GM12892 (cell line): ENCODE results near the gene SREK1IP1.

Experiments used
- POLR2A ChIP-seq: IDR thresholded peaks from 2 replicates; pipeline ENCODE4 v1.6.1; 2011; ENCODE audit warnings: low read depth, low read length, control low read depth
- POLR2AphosphoS5 ChIP-seq: IDR thresholded peaks from 2 replicates; pipeline ENCODE4 v1.6.1; 2011; ENCODE audit warnings: low read depth, low read length, control low read depth
- TAF1 ChIP-seq: IDR thresholded peaks from 2 replicates; pipeline ENCODE4 v1.6.1; 2011; ENCODE audit warnings: low read depth, mild to moderate bottlenecking, control low read depth, low read length, borderline replicate concordance

DNA sequence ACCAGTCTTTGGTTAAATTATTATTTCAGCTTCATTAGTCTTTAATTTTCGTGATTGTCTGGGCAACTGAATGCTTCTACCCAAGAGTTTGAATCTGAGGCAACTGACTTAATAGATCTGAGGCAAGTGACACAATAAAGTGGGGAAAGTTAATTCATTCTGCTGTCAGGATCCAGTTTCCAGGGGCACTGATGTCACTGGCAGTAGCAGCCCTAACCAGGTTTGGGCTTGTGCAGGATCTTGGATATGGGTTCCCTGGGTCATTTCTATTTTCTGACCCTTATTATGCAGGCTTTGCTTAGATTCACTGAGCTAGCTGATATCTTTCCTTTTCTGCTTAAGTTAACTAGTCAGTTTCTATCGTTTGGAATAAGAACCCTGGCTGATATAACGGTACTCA is 9.6 kb downstream of the SREK1IP1 start:
- TF ChIP-seq TAF1: no peak
- TF ChIP-seq POLR2A: no peak
- TF ChIP-seq POLR2AphosphoS5: no peak
